Umbilical cord (tissue), 2 donors: ENCODE measurements around the gene RPN1. TPM values are rescaled to one million over a fixed set of nuclear protein-coding genes. Genes with fewer than 3 reads are reported as not detected.
"Not testable (repeated sequence)": the region's sequence is repeated elsewhere in the genome, so short reads cannot be mapped to it uniquely, and the experiment has no call there.

ENCODE experiments used
- DNase-seq: peaks from one replicate; pipeline ENCODE4 v3.0.0-alpha.2; 2015; ENCODE audit warnings: low spot score
- total RNA-seq: library from RNA; depleted of rRNA; stranded (reverse); fragments of >200 nt; gene quantifications from one replicate; pipeline ENCODE4 v1.2.3, GENCODE V29; 2014; ENCODE audit warnings: low replicate concordance; ENCODE audit not compliant: insufficient read depth

The RPN1 gene
- 220 TPM for total RNA-seq

DNA sequence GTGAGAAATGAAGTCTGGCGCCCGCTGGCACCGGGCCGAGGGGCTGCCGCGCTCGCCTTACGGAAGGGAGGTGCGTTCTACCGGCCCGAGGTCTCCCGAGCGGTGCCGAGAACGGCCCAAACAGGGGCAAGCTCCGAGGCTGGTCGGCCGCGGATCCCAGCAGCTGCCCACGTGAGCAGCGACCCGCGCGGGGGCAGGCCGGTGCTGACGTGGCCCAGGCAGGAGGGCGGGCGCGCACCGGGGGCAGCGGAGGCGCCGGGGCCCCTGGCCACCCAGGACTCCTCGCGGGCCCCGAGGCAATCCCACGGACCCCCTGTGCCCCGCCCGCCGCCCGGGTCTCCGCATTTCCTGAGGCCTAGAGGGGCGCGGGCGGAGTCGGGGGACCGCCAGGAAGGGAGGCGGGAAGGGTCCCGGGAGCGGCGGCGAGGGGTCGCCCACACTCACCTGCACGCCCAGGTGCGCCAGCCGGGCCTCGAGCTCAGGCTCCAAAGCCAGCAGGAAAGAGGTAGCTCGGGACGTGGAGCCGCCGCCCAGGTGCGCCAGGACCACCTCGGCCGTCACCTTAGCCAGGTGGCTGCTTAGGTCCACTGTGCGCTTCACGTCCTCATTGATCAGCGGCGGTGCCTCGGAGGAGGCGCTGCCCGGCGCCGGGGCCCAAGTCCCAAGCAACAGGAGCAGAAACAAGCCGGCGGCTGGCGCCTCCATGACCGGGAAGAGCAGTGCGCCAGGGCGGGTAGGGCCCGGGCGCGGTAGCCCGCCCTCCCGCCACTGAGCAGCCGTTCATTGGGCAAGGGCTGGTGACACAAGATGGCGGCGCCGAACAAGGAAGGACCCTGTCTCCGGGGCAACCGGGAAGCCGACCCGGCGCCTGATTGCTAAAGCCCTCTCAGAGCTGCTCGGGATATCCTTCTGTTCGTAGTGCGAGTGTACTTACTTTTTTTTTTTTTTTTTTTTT, at the start of gene RPN1:
RPN1 (minus strand) TSS at position 723 of the 955 bp plus-strand sequence; CDS start at position 705, 18 bp downstream.
- peak; percentile 98 for DNase-seq

DNA sequence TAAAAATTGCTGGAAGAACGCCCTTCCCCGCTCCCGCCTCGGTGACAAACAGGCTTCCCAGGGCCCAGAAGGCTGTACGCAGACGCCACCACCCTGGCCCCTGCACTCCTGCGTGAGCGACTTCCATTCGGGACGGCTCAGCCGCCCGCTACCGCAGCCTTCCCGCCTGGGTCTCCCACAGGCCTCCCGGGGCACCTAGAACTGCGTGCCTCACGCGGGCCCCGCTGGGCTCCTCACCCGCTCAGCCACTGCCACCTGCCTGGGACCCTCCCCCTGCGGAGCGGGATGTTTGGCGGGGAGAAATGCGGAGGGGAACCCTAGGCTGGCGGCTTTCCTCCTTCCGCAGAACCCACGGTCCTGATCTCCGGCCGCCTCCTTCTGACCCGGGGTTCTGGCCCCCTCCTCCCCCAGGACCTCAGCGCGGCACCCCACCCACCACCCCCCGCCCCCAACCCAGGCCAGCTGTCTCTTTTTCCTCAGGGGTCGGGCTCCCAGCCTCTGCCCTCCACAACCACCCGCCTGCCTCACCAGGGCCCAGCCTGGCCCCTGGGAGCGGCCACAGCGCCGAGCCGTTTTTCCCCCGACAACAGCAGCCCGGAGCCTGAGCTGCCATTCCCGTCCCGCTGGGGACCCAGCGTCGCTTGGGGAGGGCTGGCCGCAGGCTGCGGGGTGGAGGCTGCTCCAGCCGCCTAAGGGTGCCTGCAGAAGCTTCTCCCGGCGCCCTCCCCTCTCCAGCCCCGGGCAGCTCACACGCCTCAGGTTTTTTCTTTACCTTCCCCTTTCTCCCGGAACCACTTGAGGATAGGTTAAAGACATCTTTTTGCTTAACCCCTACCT, 47.8 kb upstream of the RPN1 start:
- peak; percentile 52 for DNase-seq

- DNase-seq: no peak
These were observed 46.7 kb upstream of the RPN1 start for GRCh38 chr3:128697341-128697740.

DNA sequence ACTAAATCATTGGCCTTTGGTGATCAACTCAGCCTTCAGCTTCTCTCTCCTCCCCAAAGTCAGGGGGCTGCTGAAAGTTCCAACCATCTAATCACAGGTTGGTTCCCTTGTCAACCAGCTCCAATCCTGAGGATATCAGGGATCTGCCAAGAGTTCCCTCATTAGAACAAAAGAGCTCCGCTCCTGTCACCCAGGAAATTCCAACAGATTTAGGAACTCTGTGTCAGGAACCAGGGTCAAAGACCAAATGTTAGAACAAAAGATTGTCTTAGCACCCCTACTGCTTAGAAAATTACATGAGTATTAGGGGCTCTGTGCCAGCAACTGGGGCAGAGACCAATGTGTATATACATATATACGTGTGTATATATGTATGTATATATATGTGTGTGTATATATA, 43.1 kb upstream of the RPN1 start:
- no peak for DNase-seq

DNA sequence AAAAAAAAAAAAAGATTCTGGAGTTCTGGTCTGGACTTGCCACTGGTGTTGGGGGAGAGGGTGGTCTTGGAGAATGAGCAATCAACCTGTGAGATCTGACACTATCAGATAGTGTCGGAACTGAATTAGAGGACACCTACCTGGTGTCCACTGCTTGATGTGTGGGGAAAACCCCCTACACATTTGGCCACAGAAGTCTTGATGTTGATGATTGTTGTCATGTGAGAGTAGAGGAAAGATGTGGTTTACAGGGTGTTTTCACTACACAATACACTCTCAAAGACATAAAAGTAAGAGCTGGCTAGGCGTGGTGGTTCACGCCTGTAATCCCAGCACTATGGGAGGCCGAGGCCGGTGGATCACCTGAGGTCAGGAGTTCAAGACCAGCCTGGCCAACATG, 38.4 kb upstream of the RPN1 start:
- no peak for DNase-seq

- no peak for DNase-seq
These were observed 35.8 kb upstream of the RPN1 start for GRCh38 chr3:128686465-128686864.

DNA sequence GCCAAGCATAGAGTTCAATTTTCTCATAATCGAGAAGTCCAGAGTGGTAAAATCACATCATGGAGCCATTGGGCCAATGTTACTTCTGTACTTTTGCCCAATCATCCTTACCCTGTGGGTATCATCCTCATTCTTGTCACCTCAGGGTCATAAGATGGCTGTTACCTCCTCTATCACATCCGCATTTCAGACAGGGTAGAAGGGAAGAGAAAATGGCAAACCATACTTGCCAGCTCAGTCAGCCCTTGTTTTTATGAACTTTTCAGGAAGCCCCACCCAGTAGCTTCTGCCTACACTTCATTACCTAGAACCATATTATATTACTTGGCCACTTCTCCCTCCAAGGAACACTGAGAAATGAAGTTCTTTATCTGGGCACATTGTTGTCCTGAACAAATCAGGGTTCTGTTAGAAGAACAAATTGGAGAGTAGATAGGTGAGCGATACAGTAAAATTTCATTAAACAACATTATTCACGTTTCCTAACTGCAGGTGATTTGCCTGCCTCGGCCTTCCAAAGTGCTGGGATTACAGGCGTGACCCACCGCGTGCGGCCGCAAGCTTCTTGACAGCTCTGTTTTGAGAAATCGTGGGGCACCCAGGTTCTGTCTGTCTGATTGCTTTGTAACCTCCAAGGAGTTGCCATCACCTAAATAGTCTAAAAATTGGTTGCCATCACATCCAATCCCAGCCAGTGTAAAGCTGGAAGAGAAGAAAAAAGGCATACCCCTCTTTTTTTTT, 34.5 kb upstream of the RPN1 start:
- DNase-seq: no peak

DNA sequence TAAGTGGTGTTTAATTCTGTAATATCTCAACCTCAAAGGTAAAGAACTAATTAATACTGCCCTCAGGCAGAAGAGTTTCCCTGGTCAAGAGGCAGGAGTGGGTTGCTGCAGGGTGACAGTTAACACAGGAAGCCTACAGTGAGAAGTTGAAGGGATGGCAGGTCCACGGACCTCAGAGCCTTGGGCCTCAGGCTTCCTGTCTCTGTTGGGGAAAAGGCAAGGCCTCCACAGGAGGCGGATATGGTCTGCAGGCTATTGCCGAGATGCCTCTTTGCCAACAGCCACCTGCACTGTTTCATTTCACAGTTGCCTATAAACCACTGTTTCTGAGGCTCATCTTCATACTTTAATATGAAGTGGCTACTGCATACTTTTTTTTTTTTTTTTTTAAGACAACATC, 33.3 kb upstream of the RPN1 start:
- no peak for DNase-seq

GRCh38 chr3:128681369-128681829, 30.8 kb upstream of the RPN1 start:
- no peak for DNase-seq

DNA sequence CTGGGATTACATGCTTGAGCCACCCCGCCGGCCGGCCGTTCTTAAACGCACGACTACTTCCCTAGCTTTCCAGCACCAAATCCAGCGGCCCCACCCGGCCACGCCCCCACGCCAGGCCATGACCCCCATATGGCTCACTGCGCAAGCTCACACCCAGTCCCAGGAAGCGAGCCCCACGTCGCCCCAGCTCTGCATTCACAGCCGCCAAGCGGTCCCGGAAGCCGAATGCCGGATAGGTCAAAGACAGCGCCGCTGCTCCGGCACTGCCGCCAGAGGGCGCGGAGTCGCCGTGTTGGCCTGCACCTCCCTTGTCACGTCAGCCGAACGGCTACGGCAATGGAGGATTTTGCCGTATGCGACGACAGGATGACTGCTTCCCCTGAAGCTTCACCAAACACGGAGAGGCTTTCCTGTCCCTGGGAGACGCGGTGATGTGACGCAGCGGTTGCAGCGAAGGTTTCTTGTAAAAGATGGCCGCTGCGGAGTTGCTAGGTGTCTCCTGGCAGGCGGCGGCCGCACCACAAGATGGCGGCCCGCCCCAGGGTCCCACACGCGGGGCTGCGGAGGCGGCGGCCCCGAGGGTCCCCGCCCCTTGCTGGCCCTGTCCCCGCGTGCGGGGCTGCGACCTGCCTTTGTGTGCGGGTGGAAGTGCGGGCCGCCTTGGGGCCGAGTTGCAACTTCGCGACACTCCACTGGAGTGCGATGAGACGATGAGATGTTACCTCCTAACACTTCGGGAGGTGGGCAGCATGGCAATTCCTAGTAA, 30.2 kb upstream of the RPN1 start:
- peak; percentile 99 for DNase-seq

DNA sequence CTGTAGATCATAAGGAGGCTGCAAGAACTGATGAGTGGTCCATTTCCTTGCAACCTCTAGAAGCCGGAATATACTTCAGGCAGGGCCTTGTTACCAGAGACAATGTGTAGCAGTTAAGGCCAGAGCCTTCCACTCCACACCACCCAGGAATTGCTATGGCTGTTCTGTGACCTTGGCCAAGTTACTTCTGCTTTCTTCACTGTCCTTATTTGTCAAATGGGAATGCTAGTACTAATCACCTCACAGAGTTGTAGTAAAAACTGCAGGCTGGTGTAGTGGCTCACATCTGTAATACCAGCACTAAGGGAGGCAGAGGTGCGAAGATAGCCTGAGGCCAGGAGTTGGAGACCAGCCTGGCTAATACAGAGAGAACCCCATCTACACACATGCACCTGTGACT, 28.7 kb upstream of the RPN1 start:
- DNase-seq: no peak

DNA sequence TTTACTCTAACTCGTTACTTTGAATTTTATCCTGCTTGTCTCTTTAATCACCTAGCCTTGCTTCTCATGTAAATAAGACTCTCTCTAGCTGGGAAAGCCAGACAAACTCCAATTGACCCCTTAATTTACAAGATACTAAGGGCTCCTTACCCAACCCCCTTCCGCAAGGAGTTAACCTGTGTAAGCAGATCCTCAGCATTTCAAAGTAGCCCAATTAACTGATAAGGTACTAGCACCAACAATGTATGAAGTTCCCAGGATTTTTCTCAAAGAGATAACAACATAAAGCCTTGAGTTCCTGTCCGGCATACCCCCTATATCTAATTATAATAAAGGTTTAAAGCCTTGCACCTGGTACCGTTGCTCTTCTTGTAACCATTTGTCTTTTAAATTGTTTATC, 25.2 kb upstream of the RPN1 start:
- not testable (repeated sequence) for DNase-seq

DNA sequence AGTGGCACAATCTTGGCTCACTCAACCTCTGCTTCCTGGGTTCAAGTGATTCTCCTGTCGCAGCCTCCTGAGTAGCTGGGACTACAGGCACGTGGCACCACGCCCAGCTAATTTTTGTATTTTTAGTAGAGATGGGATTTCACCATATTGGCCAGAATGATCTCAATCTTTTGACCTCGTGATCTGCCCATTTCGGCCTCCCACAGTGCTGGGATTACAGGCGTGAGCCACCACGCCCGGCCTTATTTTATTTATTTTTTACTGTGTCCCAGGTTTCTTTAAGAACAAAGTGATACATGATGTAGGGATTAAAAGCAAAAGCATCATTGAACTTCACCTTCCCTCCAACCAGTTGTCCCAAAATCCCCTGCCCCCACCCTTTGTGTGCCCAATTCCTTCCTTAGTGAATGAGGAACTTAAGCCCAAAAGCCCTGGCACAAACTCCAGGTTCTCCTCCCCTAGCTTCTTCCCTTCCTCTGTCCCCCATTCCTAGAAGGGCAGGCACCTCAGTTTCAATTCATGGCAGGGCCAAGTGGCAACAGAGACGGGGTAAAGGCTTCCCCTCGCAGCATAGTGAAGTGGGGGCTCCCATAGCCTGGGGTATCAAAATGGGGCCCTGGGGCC, 23.7 kb upstream of the RPN1 start:
- no peak for DNase-seq

GRCh38 chr3:128667641-128668040, 17.0 kb upstream of the RPN1 start:
- DNase-seq: no peak

DNA sequence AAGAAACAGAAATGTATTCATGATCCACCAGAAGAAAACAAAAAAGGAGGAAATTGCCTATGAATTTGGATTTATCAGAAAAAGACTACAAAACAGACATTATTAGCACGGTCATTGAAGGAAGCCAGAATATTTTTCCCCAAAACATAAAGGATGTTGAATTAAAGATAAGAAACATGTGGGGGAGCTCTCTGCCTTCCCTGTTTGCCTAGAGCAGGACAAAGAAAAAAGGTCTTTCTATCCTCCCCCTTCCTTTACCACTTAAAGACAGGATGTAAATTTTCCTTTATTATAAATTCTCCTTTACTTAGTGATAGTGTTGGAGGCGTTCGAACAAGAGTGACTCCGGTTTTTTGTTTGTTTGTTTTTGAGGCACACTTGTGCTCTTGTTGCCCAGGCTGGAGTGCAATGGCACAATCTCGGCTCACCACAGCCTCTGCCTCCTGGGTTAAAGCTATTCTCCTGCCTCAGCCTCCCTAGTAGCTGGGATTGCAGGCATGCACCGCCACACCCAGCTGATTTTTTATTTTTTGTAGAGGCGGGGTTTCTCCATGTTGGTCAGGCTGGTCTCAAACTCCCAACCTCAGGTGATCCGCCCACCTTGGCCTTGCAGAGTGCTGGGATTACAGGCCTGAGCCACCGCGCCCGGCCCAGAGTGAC, 14.9 kb upstream of the RPN1 start:
- no peak for DNase-seq

- no peak for DNase-seq
These were observed 12.5 kb upstream of the RPN1 start for GRCh38 chr3:128663151-128663550.

GRCh38 chr3:128655531-128655930, 4.9 kb upstream of the RPN1 start:
- DNase-seq: no peak

DNA sequence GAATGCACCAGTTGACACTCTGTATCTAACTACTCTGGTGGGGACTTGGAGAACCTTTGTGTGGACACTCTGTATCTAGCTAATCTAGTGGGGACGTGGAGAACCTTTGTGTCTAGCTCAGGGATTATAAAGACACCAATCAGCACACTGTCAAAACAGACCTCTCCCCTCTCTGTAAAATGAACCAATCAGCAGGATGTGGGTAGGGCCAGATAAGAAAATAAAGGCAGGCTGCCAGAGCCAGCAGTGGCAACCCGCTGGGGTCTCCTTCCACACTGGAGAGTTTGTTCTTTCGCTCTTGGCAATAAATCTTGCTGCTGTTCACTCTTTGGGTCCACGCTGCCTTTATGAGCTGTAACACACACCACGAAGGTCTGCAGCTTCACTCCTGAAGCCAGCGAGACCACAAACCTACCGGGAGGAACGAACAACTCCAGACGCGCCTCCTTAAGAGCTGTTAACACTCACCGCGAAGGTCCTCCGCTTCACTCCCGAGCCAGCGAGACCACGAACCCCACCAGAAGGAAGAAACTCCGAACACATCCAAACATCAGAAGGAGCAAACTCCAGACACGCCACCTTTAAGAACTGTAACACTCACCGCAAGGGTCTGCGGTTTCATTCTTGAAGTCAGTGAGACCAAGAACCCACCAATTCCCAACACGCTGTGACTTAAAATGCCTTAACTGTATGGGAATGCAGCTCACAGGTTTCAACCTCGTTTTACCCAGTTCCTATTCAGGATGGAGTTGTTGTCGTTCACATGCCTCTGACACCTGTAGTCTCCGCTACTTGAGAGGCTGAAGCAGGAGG, 3.6 kb upstream of the RPN1 start:
- DNase-seq: not testable (repeated sequence)
